Measurements from ENCODE around the gene RBM8A. TPM values are rescaled to one million over a fixed set of nuclear protein-coding genes. Genes with fewer than 3 reads are reported as not detected.

The RBM8A gene
- total and polyA plus RNA-seq, 9 of the 15 experiments (the other 6 are each of a cell fraction or from before 2014, with no cell fraction given), result 215 to 1,035 (median 291) TPM

GRCh38 chr1:145957443-145958319 is 30.4 kb upstream of the RBM8A start, which contains the start of gene LIX1L (continued):
- TF ChIP-seq JUNB (CRISPR knock-in tag; conservative IDR thresholded peaks at IDR 0.05) (no peak), SIN3B (IDR thresholded peaks at IDR 0.05; ENCODE audit: low read depth) (no peak), ZBTB8A (IDR thresholded peaks at IDR 0.05; ENCODE audit: partially characterized antibody) (no peak), CREB1 (IDR thresholded peaks at IDR 0.05) (no peak), CREB1 (CRISPR knock-in tag; IDR thresholded peaks at IDR 0.05) (0 out of 2 replicates have a peak, but pooled peaks have one; percentile 15), KLF1 (tag; IDR thresholded peaks at IDR 0.05) (no peak), PTRF (tag; IDR thresholded peaks at IDR 0.05) (no peak), JUN (IDR thresholded peaks at IDR 0.05; ENCODE audit: borderline replicate concordance, low read depth, low read length) (no peak), JUN (CRISPR knock-in tag; IDR thresholded peaks at IDR 0.05; ENCODE audit: borderline replicate concordance) (no peak), CCNT2 (IDR thresholded peaks at IDR 0.05; ENCODE audit: borderline replicate concordance, extremely low read depth, insufficient read length, low read depth, low read length) (no peak), ZNF785 (CRISPR knock-in tag; IDR thresholded peaks at IDR 0.05) (no peak), DIDO1 (tag; IDR thresholded peaks at IDR 0.05; ENCODE audit: low read depth) (no peak), PHF8 (IDR thresholded peaks at IDR 0.05; ENCODE audit: borderline replicate concordance, low read length) (peak; percentile 69; the same call in 1 of the 2 replicates), PKNOX1 (IDR thresholded peaks at IDR 0.05) (peak; percentile 99), HSF4 (CRISPR knock-in tag; IDR thresholded peaks at IDR 0.05; ENCODE audit: borderline replicate concordance) (no peak), STAT5B (CRISPR knock-in tag; IDR thresholded peaks at IDR 0.05) (no peak), KAT7 (CRISPR knock-in tag; IDR thresholded peaks at IDR 0.05; ENCODE audit: borderline replicate concordance) (0 out of 2 replicates have a peak, but pooled peaks have one; percentile 51)
- TF ChIP-seq, protein P1, sequence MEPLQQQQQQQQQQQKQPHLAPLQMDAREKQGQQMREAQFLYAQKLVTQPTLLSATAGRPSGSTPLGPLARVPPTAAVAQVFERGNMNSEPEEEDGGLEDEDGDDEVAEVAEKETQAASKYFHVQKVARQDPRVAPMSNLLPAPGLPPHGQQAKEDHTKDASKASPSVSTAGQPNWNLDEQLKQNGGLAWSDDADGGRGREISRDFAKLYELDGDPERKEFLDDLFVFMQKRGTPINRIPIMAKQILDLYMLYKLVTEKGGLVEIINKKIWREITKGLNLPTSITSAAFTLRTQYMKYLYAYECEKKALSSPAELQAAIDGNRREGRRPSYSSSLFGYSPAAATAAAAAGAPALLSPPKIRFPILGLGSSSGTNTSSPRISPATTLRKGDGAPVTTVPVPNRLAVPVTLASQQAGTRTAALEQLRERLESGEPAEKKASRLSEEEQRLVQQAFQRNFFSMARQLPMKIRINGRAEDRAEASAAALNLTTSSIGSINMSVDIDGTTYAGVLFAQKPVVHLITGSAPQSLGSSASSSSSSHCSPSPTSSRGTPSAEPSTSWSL (CRISPR knock-in tag; IDR thresholded peaks at IDR 0.05; ENCODE audit: borderline replicate concordance), result no peak
- TF ChIP-seq, protein P2, sequence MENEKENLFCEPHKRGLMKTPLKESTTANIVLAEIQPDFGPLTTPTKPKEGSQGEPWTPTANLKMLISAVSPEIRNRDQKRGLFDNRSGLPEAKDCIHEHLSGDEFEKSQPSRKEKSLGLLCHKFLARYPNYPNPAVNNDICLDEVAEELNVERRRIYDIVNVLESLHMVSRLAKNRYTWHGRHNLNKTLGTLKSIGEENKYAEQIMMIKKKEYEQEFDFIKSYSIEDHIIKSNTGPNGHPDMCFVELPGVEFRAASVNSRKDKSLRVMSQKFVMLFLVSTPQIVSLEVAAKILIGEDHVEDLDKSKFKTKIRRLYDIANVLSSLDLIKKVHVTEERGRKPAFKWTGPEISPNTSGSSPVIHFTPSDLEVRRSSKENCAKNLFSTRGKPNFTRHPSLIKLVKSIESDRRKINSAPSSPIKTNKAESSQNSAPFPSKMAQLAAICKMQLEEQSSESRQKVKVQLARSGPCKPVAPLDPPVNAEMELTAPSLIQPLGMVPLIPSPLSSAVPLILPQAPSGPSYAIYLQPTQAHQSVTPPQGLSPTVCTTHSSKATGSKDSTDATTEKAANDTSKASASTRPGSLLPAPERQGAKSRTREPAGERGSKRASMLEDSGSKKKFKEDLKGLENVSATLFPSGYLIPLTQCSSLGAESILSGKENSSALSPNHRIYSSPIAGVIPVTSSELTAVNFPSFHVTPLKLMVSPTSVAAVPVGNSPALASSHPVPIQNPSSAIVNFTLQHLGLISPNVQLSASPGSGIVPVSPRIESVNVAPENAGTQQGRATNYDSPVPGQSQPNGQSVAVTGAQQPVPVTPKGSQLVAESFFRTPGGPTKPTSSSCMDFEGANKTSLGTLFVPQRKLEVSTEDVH (IDR thresholded peaks at IDR 0.05; ENCODE audit: low read depth, partially characterized antibody), result no peak
- TF ChIP-seq, protein P3, sequence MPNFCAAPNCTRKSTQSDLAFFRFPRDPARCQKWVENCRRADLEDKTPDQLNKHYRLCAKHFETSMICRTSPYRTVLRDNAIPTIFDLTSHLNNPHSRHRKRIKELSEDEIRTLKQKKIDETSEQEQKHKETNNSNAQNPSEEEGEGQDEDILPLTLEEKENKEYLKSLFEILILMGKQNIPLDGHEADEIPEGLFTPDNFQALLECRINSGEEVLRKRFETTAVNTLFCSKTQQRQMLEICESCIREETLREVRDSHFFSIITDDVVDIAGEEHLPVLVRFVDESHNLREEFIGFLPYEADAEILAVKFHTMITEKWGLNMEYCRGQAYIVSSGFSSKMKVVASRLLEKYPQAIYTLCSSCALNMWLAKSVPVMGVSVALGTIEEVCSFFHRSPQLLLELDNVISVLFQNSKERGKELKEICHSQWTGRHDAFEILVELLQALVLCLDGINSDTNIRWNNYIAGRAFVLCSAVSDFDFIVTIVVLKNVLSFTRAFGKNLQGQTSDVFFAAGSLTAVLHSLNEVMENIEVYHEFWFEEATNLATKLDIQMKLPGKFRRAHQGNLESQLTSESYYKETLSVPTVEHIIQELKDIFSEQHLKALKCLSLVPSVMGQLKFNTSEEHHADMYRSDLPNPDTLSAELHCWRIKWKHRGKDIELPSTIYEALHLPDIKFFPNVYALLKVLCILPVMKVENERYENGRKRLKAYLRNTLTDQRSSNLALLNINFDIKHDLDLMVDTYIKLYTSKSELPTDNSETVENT (CRISPR knock-in tag; IDR thresholded peaks at IDR 0.05), result no peak

Data from K562 (cell line).